Spleen (tissue), 11 donors: ENCODE data around the gene AK8. TPM values are rescaled to one million over a fixed set of nuclear protein-coding genes. Genes with fewer than 3 reads are reported as not detected.

ENCODE experiments used
- DNase-seq: peaks from one replicate; pipeline ENCODE4 v3.0.0-alpha.2; 2020
- H3K27ac ChIP-seq, 8 donors: fragments of 200-600 bp; sonication (generic) in 7 of 8; 1 replicate in 4 of 8; 2 replicates in 4 of 8; pipeline versions ENCODE4 v1.5.0 to v1.8.0; 2016 to 2021; ENCODE audit warnings: inconsistent platforms in 4 of 8, mild to moderate bottlenecking in 4 of 8, moderate library complexity in 1 of 8
- H3K27me3 ChIP-seq, 7 donors: fragments of 200-600 bp; sonication (generic) in 6 of 7; replicated peaks in 1 of 7; 1 replicate in 4 of 7; 2 replicates in 3 of 7; pipeline versions ENCODE4 v1.5.0 to v1.8.0; 2016 to 2021; ENCODE audit warnings: inconsistent platforms in 3 of 7, mild to moderate bottlenecking in 1 of 7
- H3K36me3 ChIP-seq, 6 donors: fragments of 200-600 bp; sonication (generic) in 5 of 6; 1 replicate in 4 of 6; 2 replicates in 2 of 6; pipeline versions ENCODE4 v1.5.0 to v1.8.0; 2016 to 2021; ENCODE audit warnings: inconsistent platforms in 2 of 6
- H3K4me1 ChIP-seq, 6 donors: fragments of 200-600 bp; sonication (generic) in 5 of 6; 1 replicate in 3 of 6; 2 replicates in 3 of 6; pipeline versions ENCODE4 v1.5.0 to v1.8.0; 2016 to 2021; ENCODE audit warnings: inconsistent platforms in 3 of 6
- H3K4me3 ChIP-seq, 8 donors: fragments of 200-600 bp; sonication (generic) in 7 of 8; 1 replicate in 4 of 8; 2 replicates in 4 of 8; pipeline versions ENCODE4 v1.5.0 to v1.8.0; 2016 to 2021; ENCODE audit warnings: inconsistent platforms in 4 of 8, mild to moderate bottlenecking in 4 of 8, moderate library complexity in 2 of 8
- H3K9me3 ChIP-seq, 8 donors: fragments of 200-600 bp; sonication (generic) in 7 of 8; 1 replicate in 4 of 8; 2 replicates in 4 of 8; pipeline versions ENCODE4 v1.5.0 to v1.8.0; 2016 to 2021; ENCODE audit warnings: inconsistent platforms in 4 of 8
- CTCF ChIP-seq, 11 experiments: fragments of 200-600 bp in 7 of 11; fragments of 450-650 bp in 4 of 11; sonication (generic) in 4 of 11; IDR thresholded peaks in 8 of 11; conservative IDR thresholded peaks in 3 of 11; 1 replicate in 7 of 11; 2 replicates in 4 of 11; pipeline versions ENCODE4 v1.4.0 to v1.8.0; 2016 to 2021; ENCODE audit warnings: antibody characterized with exemption in 11 of 11, inconsistent platforms in 4 of 11, mild to moderate bottlenecking in 1 of 11
- POLR2A ChIP-seq, 3 donors: fragments of 450-650 bp; IDR thresholded peaks; one replicate each; pipeline ENCODE4 v1.5.1; 2017; ENCODE audit warnings: antibody characterized with exemption in 3 of 3, mild to moderate bottlenecking in 1 of 3
- POLR2AphosphoS5 ChIP-seq, 3 donors: sonication (generic); formaldehyde crosslinking; IDR thresholded peaks; one replicate each; pipeline ENCODE4 v1.5.1; 2017; ENCODE audit warnings: antibody characterized with exemption in 3 of 3
- WGBS, 5 donors: extraction: QIAGEN DNeasy Blood & Tissue Kit in 3 of 5; methylation state at CpG; one replicate each; pipeline versions ENCODE4 v1.1.5 to v1.1.7; 2013 to 2018; 5-methylcytosine and 5-hydroxymethylcytosine counted together
- intact Hi-C: fragments of 100-400 bp; cut with DNase I; formaldehyde crosslinking; loops from one replicate; pipeline ENCODE4 v1.15.0; 2023; ENCODE audit warnings: low total_unique reads
- polyA plus RNA-seq, 3 donors: library from polyadenylated mRNA; stranded (reverse); fragments of 200-250 nt; gene quantifications; one replicate each; pipeline ENCODE4 v1.2.1, GENCODE V29; 2013
- total RNA-seq, 7 donors: library from RNA; depleted of rRNA in 3 of 7; stranded (reverse); fragments of >200 nt in 3 of 7; fragmentation: NEBNext Ultra II Directional in 4 of 7; extraction: Animal tissue kit (Norgen Biotek cat#: 25700) in 4 of 7; gene quantifications; one replicate each; pipeline versions ENCODE4 v1.1.0 to v1.2.1, GENCODE V29; 2016 to 2021
- donor health status: healthy with polysubstance abuse.
- donor health status: DM: no; HTN: no; CAD: no; lungs with moderate emphysema.
- donor health status: DM: no; HTN: no; CAD: no.
- donor health status: Bipolar disorder and iron deficiency.
- donor health status: healthy.
- donor health status: DM: no; HTN: no; CAD: no.
- donor health status: DM: yes; HTN: yes; CAD: no.

AK8 gene
- total and polyA plus RNA-seq, 10 donors = 0.22 to 1.8 (median 0.93) TPM

GRCh38 chr9:132787748-132788159 lies 90.3 kb downstream of the AK8 start:
- Histone ChIP-seq H3K4me3 (no peak overlapping the region), H3K27me3 (peaks cover 0 to 12% (median 0%) of the 10 kb centered on the region in 7 donors), H3K36me3 (no peaks in the 10 kb centered on the region), H3K27ac (no peak overlapping the region), H3K4me1 (no peaks in the 10 kb centered on the region), H3K9me3 (peaks cover 0 to 9% (median 3%) of the 10 kb centered on the region in 8 donors)
- intact Hi-C loops = no loop called here
- 70 to 83% (median 71%) methylated on average over 1 of the region's 1 CpG for WGBS, 5 donors
- no peak for DNase-seq
- TF ChIP-seq POLR2AphosphoS5 (IDR thresholded peaks at IDR 0.05) = no peak

DNA sequence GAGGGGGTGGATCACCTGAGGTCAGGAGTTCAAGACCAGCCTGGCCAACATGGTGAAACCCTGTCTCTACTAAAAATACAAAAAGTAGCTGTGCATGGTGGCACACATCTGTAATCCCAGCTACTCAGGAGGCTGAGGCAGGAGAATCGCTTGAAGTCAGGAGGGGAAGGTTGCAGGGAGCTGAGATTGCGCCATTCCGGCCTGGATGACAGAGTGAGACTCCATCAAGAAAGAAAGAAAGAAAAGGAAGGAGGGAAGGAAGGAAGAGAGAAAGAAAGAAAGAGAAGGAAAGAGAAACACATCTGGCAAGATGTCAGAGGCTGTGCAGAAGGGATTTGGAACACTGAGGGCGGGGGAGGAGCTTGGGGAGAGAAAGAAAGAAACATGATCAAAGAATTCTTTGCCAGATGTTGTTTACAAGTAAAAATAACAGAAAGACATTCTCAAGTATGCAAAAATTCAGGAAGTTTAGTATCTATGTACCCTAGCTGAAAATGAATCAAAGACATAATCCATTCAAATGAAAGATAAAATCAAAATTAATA lies 93.7 kb downstream of the AK8 start:
- H3K36me3 ChIP-seq = no peaks in the 10 kb centered on the region
- no peaks in the 10 kb centered on the region for H3K4me1 ChIP-seq
- peaks cover 0 to 9% (median 3%) of the 10 kb centered on the region in 8 donors for H3K9me3 ChIP-seq
- 89 to 94% (median 92%) methylated on average over 4 of the region's 4 CpGs for WGBS, 5 donors
- H3K27me3 ChIP-seq = peaks cover 0 to 26% (median 0%) of the 10 kb centered on the region in 7 donors
- H3K4me3 ChIP-seq = no peak overlapping the region
- intact Hi-C loops = no loop called here
- no peak overlapping the region for H3K27ac ChIP-seq
- DNase-seq = no peak
- TF ChIP-seq POLR2AphosphoS5 (IDR thresholded peaks at IDR 0.05) = no peak
- no peak for TF ChIP-seq POLR2A (IDR thresholded peaks at IDR 0.05)
- TF ChIP-seq CTCF (IDR thresholded peaks at IDR 0.05 in 8 of 11, conservative IDR thresholded peaks at IDR 0.05 in 3 of 11) = no peak

GRCh38 chr9:132783006-132783405 lies 95.1 kb downstream of the AK8 start:
- H3K27me3 ChIP-seq = peaks cover 0 to 27% (median 0%) of the 10 kb centered on the region in 7 donors
- H3K36me3 ChIP-seq = no peaks in the 10 kb centered on the region
- intact Hi-C loops = no loop called here
- DNase-seq = no peak
- peaks cover 0 to 2% (median 0%) of the 10 kb centered on the region in 8 donors for H3K9me3 ChIP-seq
- no peak for TF ChIP-seq POLR2A (IDR thresholded peaks at IDR 0.05)
- no peak for TF ChIP-seq CTCF (IDR thresholded peaks at IDR 0.05 in 8 of 11, conservative IDR thresholded peaks at IDR 0.05 in 3 of 11)
- no peak for TF ChIP-seq POLR2AphosphoS5 (IDR thresholded peaks at IDR 0.05)
- H3K4me3 ChIP-seq = no peak overlapping the region
- H3K27ac ChIP-seq = no peak overlapping the region
- H3K4me1 ChIP-seq = no peaks in the 10 kb centered on the region
- 42 to 90% (median 73%) methylated on average over 4 of the region's 4 CpGs for WGBS, 5 donors

DNA sequence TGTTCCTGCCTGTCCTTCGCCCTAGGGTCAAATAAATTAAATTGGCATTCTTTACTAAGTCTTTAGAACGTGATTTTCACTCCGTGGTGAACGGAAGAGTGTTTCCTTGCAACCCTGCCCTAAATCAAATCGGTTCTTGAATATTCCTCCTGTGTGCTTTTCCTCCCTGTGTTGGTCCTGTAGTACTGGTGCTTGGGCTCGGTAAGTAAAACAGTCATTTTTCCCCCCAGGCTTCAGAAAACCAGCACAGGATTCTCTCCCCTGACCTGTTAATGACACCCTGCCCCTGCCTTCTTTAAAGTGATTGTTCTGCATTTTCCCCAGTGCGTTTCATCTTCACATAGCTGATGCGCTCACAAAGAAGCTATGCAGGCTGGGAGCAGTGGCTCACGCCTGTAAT lies 96.0 kb downstream of the AK8 start:
- Histone ChIP-seq H3K27ac (no peak overlapping the region), H3K4me1 (no peaks in the 10 kb centered on the region), H3K4me3 (no peak overlapping the region), H3K27me3 (peaks cover 0 to 27% (median 0%) of the 10 kb centered on the region in 7 donors), H3K36me3 (no peaks in the 10 kb centered on the region), H3K9me3 (no peaks in the 10 kb centered on the region)
- intact Hi-C loops = no loop called here
- DNase-seq = no peak
- 74 to 79% (median 76%) methylated on average over 9 of the region's 9 CpGs for WGBS, 5 donors
- TF ChIP-seq CTCF (IDR thresholded peaks at IDR 0.05 in 8 of 11, conservative IDR thresholded peaks at IDR 0.05 in 3 of 11) (no peak), POLR2A (IDR thresholded peaks at IDR 0.05) (no peak), POLR2AphosphoS5 (IDR thresholded peaks at IDR 0.05) (no peak)
